Choroid plexus epithelial cell (primary cell): ENCODE data around the gene IFNA10.
"Not testable (repeated sequence)": the region's sequence is repeated elsewhere in the genome, so short reads cannot be mapped to it uniquely, and the experiment has no call there.

Experiments
- DNase-seq: peaks from one replicate; pipeline ENCODE4 v3.0.0-alpha.2; 2010; ENCODE audit warnings: low read depth
- H3K4me3 ChIP-seq: 2 replicates; pipeline ENCODE4 v1.5.1; 2011; ENCODE audit warnings: low read depth, mild to moderate bottlenecking, control low read depth, low read length, moderate library complexity
- CTCF ChIP-seq: conservative IDR thresholded peaks from 2 replicates; pipeline ENCODE4 v1.5.1; 2011; ENCODE audit warnings: low read depth, mild to moderate bottlenecking, control low read depth, inconsistent platforms, low read length, moderate library complexity

IFNA10 gene

GRCh38 chr9:21207043-21207442 is at the start of gene IFNA10:
Gene IFNA10 (minus strand): TSS chr9:21207143. CDS start chr9:21207097, 46 bp downstream.
- not testable (repeated sequence) for DNase-seq

GRCh38 chr9:21255538-21256212 is 48.7 kb upstream of the IFNA10 start:
- DNase-seq: no peak
- no peak overlapping the region for H3K4me3 ChIP-seq
- TF ChIP-seq CTCF: no peak

More at GRCh38 chr9:21207043-21207442, at the start of gene IFNA10:
- H3K4me3 ChIP-seq: not testable (repeated sequence)

- H3K4me3 ChIP-seq: no peak overlapping the region
- peak; percentile 55 for DNase-seq
- peak; percentile 54 for TF ChIP-seq CTCF
These were observed 46.0 kb upstream of the IFNA10 start for GRCh38 chr9:21252721-21253547.

- no peak for DNase-seq
- TF ChIP-seq CTCF: no peak
These were observed 44.7 kb upstream of the IFNA10 start for GRCh38 chr9:21251638-21252037.

GRCh38 chr9:21251190-21251589 is 44.2 kb upstream of the IFNA10 start:
- TF ChIP-seq CTCF: no peak
- DNase-seq: no peak

More at GRCh38 chr9:21251638-21252037, 44.7 kb upstream of the IFNA10 start:
- H3K4me3 ChIP-seq: no peak overlapping the region

GRCh38 chr9:21244836-21245235 is 37.9 kb upstream of the IFNA10 start:
- no peak overlapping the region for H3K4me3 ChIP-seq
- TF ChIP-seq CTCF: no peak
- DNase-seq: no peak

More at GRCh38 chr9:21251190-21251589, 44.2 kb upstream of the IFNA10 start:
- H3K4me3 ChIP-seq: no peak overlapping the region

GRCh38 chr9:21239911-21240310 is 33.0 kb upstream of the IFNA10 start, which contains the start of gene IFNA14:
Gene IFNA14 (minus strand): TSS chr9:21240005. CDS start chr9:21239935, 70 bp downstream.
- no peak within 1 kb of the TSS for H3K4me3 ChIP-seq
- no peak for DNase-seq
- TF ChIP-seq CTCF: no peak

- not testable (repeated sequence) for DNase-seq, H3K4me3 ChIP-seq
These were observed 29.4 kb upstream of the IFNA10 start for GRCh38 chr9:21236360-21236714.
